Measurements from ENCODE around the gene HOXA13. TPM values are rescaled to one million over a fixed set of nuclear protein-coding genes. Genes with fewer than 3 reads are reported as not detected.

HOXA13 gene
- total RNA-seq, 1 experiment from 2014 or later, result not detected

DNA sequence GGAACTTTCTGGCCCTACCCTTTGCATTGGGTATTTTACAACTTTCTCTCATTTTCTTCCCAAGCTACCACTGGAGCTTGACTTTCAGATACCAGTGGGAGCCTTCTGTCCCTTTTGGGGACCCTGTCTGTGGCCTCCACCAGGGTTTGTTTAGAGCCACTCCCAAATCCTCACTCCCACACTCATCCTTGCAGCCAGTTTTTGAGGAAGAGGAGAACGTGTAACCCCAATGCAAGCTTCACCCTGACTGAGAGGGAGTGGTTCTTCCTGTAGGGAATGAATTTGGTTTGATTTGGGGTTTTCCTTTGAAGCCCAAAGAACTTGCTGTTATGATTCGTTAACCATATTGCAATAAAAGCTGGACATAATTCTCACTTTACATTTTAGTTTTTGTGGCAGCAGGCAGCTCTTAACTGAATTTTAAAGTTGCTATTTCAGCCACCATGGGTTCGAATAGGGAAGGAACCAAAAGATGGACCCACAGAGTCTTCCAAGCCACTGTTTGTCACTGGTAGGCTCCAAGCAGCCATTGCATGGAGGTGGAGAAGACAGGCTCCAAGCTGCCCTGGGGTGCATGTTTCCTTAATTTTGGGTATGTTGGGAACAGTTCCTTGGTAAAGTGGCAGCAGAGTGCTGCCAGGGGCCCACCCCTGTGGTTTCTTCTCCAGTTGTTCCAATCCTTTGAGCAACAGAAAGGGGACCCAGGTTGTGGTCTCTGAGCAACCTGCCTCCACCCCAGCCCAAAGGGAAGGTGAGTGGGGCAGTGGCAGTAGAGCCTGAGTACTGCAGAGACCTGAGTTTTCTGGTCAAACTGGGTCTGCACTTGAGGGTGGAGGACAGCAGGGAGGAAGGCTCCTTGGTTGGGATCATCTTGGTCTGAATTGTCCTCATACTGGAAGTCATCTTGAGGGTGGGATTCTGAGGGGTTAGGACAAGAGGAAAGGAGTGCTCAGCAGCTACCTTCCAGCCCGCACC, 47.8 kb upstream of the HOXA13 start:
- TF ChIP-seq, protein P1, sequence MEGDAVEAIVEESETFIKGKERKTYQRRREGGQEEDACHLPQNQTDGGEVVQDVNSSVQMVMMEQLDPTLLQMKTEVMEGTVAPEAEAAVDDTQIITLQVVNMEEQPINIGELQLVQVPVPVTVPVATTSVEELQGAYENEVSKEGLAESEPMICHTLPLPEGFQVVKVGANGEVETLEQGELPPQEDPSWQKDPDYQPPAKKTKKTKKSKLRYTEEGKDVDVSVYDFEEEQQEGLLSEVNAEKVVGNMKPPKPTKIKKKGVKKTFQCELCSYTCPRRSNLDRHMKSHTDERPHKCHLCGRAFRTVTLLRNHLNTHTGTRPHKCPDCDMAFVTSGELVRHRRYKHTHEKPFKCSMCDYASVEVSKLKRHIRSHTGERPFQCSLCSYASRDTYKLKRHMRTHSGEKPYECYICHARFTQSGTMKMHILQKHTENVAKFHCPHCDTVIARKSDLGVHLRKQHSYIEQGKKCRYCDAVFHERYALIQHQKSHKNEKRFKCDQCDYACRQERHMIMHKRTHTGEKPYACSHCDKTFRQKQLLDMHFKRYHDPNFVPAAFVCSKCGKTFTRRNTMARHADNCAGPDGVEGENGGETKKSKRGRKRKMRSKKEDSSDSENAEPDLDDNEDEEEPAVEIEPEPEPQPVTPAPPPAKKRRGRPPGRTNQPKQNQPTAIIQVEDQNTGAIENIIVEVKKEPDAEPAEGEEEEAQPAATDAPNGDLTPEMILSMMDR (conservative IDR thresholded peaks at IDR 0.05), result no peak
- H3K9me3 ChIP-seq (ENCODE audit: control insufficient read depth, low read depth, low read length), result no peaks in the 10 kb centered on the region
- peaks cover 100% of the 10 kb centered on the region for H3K27me3 ChIP-seq (ENCODE audit: insufficient read depth, low read length)
- peaks cover 2 to 19% of the 10 kb centered on the region in 2 experiments; a peak in 2 of 5 replicates for H3K9me3 Mint-ChIP-seq
- no peak overlapping the region for H2AK5ac ChIP-seq (ENCODE audit: insufficient read length, low read length)
- H3K4ac ChIP-seq (ENCODE audit: low read depth, low read length), result no peak overlapping the region
- no peak overlapping the region for H2AFZ ChIP-seq (ENCODE audit: low read length)
- peaks cover 18 to 52% of the 10 kb centered on the region in 2 experiments for H3K4me1 Mint-ChIP-seq
- H3K4me2 ChIP-seq (ENCODE audit: insufficient read depth, insufficient read length, low read length), result no peak overlapping the region
- no peak overlapping the region for H3K18ac ChIP-seq (ENCODE audit: insufficient read length, low read depth, low read length)
- no peak overlapping the region for H4K5ac ChIP-seq (ENCODE audit: insufficient read length, low read depth, low read length)
- H4K20me1 ChIP-seq (ENCODE audit: control insufficient read depth, insufficient read depth, insufficient read length), result peaks cover 3% of the 10 kb centered on the region
- H3K27ac Mint-ChIP-seq, result no peak overlapping the region
- H3K14ac ChIP-seq (ENCODE audit: insufficient read depth, low read length), result no peak overlapping the region
- no CpG with 5 or more reads among the region's 4 CpGs for WGBS (ENCODE audit: extremely low coverage, insufficient read length, low lambda C conversion rate)
- H2BK20ac ChIP-seq (ENCODE audit: low read depth, low read length, poor library complexity, severe bottlenecking), result no peak overlapping the region
- 0 out of 2 replicates have a peak, but pooled peaks cover 2% of the 10 kb centered on the region for H3K4me1 ChIP-seq (ENCODE audit: insufficient read depth, low read length)
- no peak overlapping the region for H3K23ac ChIP-seq (ENCODE audit: insufficient read length, low read depth, low read length)
- H4K8ac ChIP-seq (replicated peaks; ENCODE audit: insufficient read length, low read depth, low read length), result no peak overlapping the region
- H4K91ac ChIP-seq (ENCODE audit: insufficient read length, low read depth, low read length), result no peak overlapping the region
- peaks cover 100% of the 10 kb centered on the region for H3K27me3 Mint-ChIP-seq (ENCODE audit: low read depth)
- no peak overlapping the region for H3K4me3 Mint-ChIP-seq
- H3T11ph ChIP-seq (ENCODE audit: low read length), result no peak overlapping the region
- H3K36me3 Mint-ChIP-seq (ENCODE audit: insufficient read depth in 1 of 3, low read depth in 3 of 3), result no peaks in the 10 kb centered on the region
- no peak overlapping the region for H2BK12ac ChIP-seq (ENCODE audit: insufficient read length, low read depth, low read length)
- no peak overlapping the region for H2BK15ac ChIP-seq (ENCODE audit: low read depth, low read length)
- no peak overlapping the region for H2BK120ac ChIP-seq (ENCODE audit: low read depth, low read length, poor library complexity, severe bottlenecking)
- H2BK5ac ChIP-seq (ENCODE audit: insufficient read length, low read length), result no peak overlapping the region
- no peak overlapping the region for H3K27ac ChIP-seq (ENCODE audit: insufficient read length, low read depth, low read length)
- no peaks in the 10 kb centered on the region for H3K23me2 ChIP-seq (ENCODE audit: insufficient read length, low read depth, low read length, poor library complexity, severe bottlenecking)
- H3K79me2 ChIP-seq (ENCODE audit: insufficient read depth, low read length), result no peaks in the 10 kb centered on the region
- no peak overlapping the region for H3K9ac ChIP-seq (ENCODE audit: extremely low read depth, insufficient read length, low read length)
- H3K56ac ChIP-seq (ENCODE audit: insufficient read length, low read depth, low read length), result no peak overlapping the region
- DNase-seq, result no peak
- no peaks in the 10 kb centered on the region for H3K79me1 ChIP-seq (ENCODE audit: insufficient read depth, low read depth, low read length, poor library complexity, severe bottlenecking)

Data from H9 (cell line).